ENCODE measurements around the gene REPS2.

- TF ChIP-seq EZH2 (IDR thresholded peaks at IDR 0.05) = no peak
- no peak for TF ChIP-seq CTCF (IDR thresholded peaks at IDR 0.05)
- no peak for TF ChIP-seq EZH2phosphoT487 (IDR thresholded peaks at IDR 0.05)
Observed at GRCh38 chrX:17052210-17052609, 105.8 kb downstream of the REPS2 start.
